Endometrial microvascular endothelial cells (primary cell): ENCODE results near the gene FXYD3. TPM values are rescaled to one million over a fixed set of nuclear protein-coding genes. Genes with fewer than 3 reads are reported as not detected.

Experiments
- in situ Hi-C: cut with HindIII; loops from 2 replicates; pipeline ENCODE4 v1.10.0; 2017; ENCODE audit warnings: low sequenced_read_pairs, low pct_unique_long_range_greater_than_20kb; ENCODE audit errors: inconsistent ontology term
- total RNA-seq: library from RNA; depleted of rRNA; stranded (reverse); fragments of >200 nt; gene quantifications from one replicate; pipeline ENCODE4 v1.2.3, GENCODE V29; 2015; ENCODE audit errors: inconsistent ontology term

The FXYD3 gene
- total RNA-seq, 1 donor from 2014 or later: not detected

- in situ Hi-C loops: no loop called here
Observed at GRCh38 chr19:35083691-35084508, 31.7 kb upstream of the FXYD3 start.

GRCh38 chr19:35084509-35084762, 31.2 kb upstream of the FXYD3 start:
- in situ Hi-C loops: no loop called here

GRCh38 chr19:35085947-35086346, 29.7 kb upstream of the FXYD3 start:
- in situ Hi-C loops: no loop called here

- in situ Hi-C loops: no loop called here
Observed at GRCh38 chr19:35086455-35086854, 29.2 kb upstream of the FXYD3 start.

DNA sequence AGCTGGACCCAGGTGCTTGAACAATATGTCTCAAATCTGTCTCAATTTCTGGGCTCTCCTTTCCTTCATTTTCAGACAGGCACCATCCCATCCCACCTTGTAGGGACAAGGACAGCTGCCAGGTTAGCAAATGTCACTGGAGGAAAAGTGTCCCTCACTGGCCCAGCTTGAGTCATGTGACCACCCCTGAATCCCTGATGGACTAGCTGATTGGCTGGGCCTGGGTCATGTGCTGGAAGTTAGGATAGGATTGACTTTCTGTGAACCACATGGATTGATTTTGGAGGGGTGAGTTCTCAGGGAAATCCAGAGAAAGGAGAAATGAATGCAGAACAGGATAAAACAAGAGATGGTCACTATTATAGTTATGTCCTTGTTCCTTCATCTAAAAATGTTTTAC, 28.2 kb upstream of the FXYD3 start:
- in situ Hi-C loops: no loop called here

DNA sequence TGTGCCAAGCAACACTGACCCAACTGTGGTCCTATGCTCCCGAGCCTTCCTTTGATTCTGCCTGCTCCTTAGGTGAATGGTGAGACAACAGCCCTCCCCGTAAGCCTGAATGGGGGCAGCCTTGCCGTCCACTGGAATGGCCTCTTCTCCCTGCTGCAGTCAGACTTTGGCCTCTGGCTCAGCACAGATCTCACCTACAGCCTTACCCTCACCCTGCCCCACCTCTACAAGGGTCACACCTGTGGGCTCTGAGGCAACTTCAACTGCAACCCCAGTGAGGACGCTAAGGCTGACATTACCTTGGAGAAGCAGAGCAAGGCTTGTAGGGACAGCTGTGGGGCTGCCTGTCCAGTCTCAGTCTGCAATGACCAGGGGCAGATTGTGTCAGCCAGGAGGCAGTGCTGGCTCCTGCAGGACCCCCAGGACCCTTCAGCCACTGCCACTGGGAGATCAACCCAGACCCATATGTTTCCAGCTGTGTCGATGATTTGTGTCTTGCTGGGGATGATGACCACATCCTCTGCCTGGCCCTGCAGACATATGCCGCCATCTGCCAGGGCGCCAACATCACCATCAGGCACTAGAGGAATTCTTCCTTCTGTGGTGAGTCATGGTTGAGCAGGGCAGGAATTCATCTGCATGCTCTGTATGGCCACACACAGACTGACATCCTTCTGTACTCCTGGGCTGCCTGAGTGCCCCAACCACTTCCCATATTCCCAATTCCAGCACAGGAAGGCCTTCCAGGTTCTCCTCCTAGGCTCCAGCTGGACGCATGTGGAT, 27.3 kb upstream of the FXYD3 start:
- in situ Hi-C loops: no loop called here

- in situ Hi-C loops: no loop called here
Observed at GRCh38 chr19:35089554-35089953, 26.1 kb upstream of the FXYD3 start.

GRCh38 chr19:35090160-35090505, 25.5 kb upstream of the FXYD3 start:
- in situ Hi-C loops: no loop called here

- in situ Hi-C loops: no loop called here
Observed at GRCh38 chr19:35090506-35091214, 25.0 kb upstream of the FXYD3 start.

GRCh38 chr19:35093430-35093829, 22.2 kb upstream of the FXYD3 start:
- in situ Hi-C loops: no loop called here

GRCh38 chr19:35093941-35094647, 21.5 kb upstream of the FXYD3 start:
- in situ Hi-C loops: no loop called here

DNA sequence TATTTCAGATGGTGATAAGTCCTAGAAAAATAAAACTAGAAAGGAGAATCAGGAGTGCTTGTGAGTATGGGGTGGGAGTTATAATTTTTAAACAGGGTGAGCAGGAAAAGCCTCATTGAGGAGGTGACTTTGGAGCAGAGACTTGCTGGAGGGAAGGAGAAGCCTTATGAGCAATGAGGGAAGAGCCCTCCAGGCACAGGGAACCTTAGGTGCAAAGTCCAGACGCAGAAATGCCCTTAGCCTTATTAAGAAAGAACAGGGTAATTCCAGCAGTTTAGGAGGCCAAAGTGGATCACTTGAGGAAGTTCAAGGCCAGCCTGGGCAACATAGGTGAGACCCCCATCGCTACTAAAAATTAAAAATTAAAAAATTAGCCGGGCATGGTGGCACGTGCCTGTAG, 21.0 kb upstream of the FXYD3 start:
- in situ Hi-C loops: no loop called here

GRCh38 chr19:35095667-35096368, 19.8 kb upstream of the FXYD3 start:
- in situ Hi-C loops: no loop called here

DNA sequence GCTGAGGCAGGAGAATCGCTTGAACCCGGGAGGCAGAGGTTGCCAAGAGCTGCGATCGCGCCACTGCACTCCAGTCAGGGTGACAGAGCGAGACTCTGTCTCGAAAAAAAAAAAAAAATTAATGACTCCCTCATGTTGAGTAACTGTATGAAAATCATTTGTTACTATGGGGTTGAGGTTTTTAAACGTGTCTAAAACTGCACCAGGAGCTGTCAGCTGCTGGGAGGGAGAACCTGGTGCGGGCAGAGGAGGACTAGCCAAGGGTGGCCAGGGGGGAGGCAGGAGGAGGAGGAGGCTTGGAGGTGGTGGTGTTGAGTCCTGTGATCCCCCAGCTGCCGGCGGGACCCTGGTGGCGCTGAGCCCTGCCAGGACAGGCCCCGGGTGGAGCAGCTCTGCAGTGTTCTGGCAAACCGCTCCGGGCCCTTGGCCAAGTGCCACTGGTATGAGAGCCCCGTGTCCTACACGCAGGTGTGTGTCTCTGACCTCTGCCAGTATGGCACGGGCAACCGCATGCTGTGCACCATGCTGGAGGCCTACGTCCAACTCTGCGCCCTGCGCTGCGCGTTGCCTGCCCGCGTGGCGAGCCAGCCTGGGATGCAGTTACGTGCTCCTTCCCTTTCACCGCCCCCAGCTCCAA, 17.1 kb upstream of the FXYD3 start:
- in situ Hi-C loops: no loop called here

DNA sequence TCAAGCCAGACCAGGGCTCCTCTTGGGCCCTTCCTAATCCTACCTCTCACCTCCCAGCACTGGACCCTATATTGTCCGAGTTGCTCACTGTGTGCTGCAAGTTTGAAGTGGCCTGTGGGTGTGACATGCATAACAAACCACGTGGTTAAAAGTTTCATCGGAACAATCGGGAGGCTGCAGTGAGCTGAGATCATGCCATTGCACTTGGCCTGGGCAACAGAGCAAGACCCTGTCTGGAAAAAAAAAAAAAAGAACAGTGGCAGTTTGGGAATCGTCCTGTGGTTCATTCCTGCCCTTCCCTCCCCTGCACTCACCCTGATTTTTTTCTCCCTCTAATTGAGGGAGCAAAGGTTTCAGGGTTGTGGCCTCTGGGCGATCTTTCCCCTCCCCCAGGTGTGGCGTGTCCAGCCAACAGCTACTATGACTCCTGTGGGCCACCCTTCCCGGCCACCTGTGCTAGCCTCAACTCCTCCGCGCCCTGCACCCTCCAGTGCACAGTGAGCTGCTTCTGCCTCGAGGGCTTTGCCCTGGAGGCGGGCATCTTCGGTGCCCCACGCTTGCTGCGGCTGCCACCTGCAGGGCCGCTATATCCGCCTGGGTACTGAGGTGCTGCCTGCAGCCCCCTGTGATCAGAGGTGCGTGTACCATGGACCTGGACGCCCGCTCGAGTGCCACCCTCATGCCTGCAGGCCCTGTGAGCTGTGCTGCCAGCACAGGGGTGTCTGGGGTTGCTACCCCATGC, 16.3 kb upstream of the FXYD3 start:
- in situ Hi-C loops: no loop called here

GRCh38 chr19:35099897-35100275, 15.7 kb upstream of the FXYD3 start:
- in situ Hi-C loops: no loop called here

- in situ Hi-C loops: no loop called here
Observed at GRCh38 chr19:35100588-35101533, 14.8 kb upstream of the FXYD3 start.
